Measurements from ENCODE around the gene NINL.

NINL gene

DNA sequence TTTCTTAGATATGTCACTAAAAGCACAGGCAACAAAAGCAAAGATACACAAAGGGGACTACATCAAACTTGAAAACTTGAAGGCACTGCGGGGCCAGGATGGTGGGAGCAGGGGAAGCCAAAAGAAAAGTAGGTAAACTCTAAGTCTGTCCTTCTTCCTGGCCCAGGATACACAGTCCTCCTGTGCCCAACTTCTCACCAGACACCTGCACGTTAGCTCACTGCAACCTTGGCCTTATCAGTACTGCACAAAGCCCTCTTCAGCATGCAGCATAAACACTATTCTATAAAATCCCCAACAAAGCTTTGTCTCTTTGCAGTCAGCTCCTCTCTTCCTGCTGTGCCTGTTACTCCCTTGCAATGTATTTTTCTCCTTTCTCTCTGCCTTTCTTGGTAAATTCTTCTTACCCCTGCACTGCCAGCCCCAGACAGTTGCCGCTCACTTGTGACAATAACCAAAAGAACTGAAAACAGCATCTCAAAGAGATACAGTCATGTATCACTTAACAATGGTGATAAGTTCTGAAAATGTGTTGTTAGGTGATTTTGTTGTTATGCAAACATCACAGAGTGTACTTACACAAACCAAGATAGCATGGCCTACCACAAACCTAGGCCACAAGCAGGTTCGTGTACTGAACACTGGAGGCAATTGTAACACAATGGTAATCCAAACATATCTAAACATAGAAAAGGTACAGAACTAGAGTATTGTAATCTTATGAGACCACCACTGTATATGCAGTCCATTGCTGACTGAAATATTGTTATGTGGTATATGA, 51.2 kb downstream of the NINL start:
- DNase-seq (ENCODE audit: low spot score) = no peak

DNA sequence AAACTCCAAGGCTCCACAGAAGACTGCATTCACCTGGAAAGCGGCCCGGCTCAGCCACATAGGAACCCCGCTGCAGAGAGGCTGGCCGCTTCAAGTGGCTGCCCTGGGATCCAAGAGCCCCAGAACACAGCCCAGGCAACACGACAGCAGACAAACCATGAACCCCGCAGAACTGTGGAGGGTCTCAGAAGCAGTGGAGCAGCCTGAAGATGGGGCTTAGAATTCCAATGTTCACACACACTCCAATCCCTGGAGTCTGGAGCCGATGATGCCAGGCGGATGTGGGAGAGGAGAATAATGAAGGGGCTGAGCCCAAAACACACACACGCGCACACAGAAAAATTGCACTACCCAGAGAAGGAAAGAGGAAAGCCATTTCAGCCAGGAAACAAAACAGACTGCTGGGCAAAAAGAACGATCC, 52.4 kb downstream of the NINL start:
- DNase-seq (ENCODE audit: low spot score) = no peak

DNA sequence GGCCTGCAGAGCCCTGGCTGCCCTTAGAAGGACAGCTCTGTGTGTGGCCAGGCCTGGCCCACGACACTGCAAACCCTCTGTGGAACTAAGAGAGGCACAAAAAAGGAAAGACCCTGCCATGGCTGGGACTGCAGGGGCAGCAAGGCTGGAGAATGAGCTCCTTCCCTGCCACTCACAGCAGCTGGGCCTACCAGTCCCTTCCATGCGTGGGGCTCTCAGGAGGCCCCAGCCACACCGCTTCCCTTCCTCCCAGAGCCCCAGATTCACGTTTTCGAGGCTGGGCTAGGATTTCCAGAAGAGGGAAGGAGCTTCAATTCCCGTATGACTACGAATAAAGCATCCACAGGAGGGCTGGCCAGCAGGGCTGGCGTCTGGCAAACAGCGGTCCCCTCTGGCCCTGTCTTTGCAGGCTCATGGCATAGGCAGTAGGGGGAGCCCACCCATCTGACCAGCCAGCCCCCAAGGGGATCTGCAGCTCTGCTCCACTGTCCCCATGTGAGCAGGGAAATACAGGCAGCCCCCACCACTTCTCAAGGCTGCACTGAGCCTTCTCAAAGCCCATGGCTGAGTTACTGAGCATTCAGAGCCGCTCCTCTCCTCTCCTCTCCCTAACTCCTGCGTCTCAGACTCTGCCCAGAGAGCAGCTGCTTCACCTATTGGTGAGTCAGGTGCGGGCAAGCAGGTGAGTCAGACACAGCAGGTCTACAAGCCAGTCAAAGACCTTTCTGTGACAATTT, 53.1 kb downstream of the NINL start:
- peak; percentile 81 for DNase-seq (ENCODE audit: low spot score)

DNA sequence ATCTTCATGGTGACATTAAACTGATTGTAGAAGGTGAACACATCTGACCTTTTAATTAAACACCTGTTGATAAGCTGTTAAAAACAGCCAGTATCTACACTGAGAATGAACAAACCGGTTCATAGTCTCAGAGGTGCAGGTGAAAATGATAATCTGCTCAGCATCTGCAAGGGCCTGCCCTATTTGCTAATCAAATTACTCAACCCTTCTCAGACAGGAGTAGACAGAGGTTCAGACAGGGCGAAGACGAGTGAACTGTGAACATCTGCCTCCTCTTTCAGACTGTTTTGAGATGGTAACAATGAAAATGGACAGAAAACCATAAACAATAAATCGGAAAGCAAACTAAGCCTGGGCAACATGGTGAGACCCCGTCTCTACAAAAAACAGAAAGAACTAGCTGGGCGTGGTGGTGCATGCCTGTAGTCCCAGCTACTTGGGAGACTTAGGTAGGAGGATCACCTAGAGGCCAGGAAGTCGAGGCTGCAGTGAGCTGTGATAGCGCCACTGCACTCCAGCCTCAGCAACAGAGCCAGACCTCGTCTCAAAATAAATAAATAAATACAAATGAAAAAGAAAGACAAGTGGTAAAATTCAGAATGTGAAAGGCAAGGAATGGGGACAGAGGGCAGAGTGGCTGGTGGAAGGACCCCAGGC, 55.9 kb downstream of the NINL start:
- peak; percentile 64 for DNase-seq (ENCODE audit: low spot score)

DNA sequence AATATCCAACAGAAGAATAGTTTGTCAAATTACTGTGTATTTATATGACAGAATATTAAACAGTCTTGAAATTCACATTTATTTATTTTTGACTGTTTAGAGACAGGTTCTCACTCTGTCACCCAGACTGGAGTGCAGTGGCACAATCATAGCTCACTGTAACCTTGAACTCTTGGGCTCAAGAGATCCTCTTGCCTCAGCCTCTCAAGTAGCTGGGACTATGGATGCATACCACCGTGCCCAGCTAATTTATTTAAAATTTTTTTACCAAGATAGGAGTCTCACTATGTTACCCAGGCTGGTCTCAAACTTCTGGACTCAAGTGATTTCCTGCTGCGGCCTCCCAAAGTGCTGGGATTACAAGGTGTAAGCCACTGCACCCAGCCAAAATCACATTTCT, 57.4 kb downstream of the NINL start:
- DNase-seq (ENCODE audit: low spot score) = no peak

DNA sequence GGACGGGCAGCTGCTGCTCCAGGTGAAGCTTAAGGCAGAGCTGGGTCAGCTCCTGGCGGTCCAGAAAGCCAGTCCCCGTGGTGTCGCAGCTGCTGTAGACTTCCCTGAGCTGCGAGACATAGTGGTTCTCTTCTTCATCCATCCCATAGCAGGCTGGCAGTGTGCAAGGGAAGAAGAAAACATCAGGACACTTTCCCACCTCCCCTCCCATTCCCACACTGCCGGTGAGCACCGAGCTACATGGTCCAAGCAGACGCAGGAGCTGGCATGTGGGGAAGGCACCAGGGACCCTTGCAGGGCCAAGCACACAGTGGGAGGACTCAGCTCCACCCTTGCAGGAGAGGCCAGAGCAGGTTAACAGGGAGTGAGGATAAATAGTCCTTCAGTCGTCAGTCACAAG, 58.9 kb downstream of the NINL start:
- no peak for DNase-seq (ENCODE audit: low spot score)

DNA sequence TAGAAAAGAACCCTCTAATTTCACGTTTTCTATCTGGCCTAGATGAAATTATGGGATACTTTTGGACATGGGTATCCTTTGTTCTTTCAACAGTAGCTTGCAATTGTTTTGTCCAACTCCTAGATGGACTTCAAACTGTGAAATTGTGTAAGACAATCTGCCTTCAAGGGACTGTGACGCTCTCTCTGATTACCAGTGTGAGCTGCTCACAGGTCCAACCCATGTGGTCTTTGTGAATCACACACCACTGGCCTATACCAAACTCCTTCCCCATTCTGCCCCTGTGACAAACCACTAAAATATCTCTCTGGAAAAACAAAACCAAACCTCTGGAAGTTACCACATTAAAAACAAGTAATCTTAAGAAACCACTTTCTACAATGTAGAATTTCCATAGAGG, 59.5 kb downstream of the NINL start:
- DNase-seq (ENCODE audit: low spot score) = no peak

DNA sequence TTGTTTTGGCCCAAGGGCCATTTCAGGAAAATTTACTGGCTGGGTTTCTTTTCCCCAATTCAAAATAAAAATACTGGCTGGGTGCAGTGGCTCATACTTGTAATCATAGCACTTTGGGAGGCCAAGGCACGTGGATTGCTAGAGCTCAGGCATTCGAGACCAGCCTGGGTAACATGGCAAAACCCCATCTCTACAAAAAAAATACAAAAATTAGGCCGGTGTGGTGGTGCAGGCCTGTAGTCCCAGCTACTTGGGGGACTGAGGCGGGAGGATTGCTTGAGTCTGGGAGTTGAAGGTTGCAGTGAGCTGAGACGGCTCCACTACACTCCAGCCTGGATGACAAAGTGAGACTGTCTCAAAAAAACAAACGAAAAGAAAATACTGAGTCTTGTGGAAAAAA, 60.0 kb downstream of the NINL start:
- no peak for DNase-seq (ENCODE audit: low spot score)

DNA sequence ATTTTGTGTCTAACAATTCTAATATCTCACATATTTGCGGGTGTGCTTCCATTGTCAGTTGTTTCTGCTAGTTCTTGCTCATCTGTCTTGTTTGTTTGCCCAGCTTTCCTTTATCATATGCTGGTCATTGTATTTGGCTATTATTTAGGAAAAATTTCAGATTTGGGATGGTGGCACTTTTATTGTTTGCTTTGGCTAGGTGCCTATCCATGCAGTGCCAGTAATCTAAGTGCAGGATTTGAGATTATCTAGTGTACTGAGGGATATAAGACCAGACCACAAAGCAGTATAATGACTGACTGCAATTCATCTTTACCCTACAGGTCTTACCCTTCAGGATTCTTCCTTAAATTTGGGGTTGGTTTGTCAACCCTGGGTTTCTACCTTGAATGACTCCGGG, 63.9 kb downstream of the NINL start:
- no peak for DNase-seq (ENCODE audit: low spot score)

DNA sequence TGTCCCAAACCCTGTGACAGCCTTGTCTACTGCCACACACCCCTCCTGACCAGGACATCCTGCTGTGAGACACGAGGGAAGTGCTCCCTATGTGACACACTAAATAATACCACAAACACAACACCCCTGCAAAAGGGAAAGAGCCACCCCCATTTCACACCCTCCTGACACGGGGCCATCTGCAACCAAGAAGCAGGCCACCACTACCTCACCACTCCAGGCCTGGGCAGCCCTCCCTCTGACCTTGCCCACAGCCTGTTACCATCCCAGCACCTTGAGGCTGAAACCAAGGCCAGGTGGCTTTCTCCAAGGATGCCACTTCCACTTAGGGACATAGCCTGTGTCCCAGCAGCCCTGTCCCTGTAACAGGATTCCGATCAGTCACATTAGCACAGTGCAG, 68.2 kb downstream of the NINL start:
- DNase-seq (ENCODE audit: low spot score) = no peak

DNA sequence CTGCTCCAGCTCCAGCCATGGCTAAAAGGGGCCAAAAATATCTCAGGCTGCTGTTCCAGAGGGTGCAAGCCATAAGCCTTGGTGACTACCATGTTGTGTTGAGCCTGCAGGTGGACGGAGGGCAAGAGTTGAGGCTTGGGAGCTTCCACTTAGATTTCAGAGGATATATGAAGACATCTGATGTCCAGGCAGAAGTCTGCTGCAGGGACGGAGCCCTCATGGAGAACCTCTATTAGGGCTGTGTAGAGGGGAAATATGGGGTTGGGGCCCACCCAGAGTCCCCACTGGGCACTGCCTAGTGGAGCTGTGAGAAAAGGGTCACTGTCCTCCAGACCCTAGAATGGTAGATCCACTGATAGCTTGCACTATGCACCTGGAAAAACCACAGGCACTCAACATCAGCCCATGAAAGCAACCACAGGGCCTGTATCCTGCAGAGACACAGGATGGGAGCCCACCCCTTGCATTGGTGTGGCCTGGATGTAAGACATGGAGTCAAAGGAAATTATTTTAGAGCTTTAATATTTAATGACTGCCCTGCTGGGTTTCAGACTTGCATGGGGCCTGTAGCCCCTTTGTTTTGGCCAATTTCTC, 70.5 kb downstream of the NINL start:
- no peak for DNase-seq (ENCODE audit: low spot score)

DNA sequence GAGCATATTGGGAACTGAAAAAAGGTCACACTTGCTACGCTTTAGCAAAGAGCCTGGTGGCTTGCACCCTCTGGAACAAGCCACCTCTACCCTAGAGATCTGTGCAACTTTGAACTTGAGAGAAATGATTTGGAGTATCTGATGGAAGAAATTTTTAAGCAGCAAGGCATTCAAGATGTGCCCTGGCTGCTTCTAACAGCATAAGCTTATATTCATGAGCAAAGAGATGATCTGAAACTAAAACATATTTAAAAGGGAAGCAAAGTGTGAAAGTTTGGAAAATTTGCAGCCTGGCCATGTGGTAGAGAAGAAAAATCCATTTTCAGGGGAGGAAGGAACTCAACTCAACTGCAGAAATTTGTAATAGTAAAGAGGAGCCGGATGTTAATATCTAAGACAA, 71.1 kb downstream of the NINL start:
- DNase-seq (ENCODE audit: low spot score) = no peak

DNA sequence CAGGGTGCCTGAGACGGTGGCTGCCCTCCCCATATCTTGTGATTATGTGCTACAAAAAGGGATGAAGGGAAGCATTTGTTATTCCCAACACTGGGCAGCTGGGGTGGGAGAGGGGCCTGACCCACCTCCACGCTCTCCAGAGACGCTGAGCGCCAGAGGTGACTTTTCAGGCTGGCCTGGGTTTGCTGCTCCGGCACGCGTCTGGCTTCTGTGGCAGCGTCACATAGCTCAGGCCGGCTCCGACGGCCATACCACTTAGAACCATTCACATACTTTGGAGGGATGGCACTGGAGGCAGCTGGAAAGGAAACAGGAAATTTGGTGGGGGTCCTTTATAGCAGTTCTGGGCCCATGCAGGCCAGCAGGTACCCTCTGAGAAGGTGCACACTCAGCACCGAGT, 72.6 kb downstream of the NINL start:
- no peak for DNase-seq (ENCODE audit: low spot score)

DNA sequence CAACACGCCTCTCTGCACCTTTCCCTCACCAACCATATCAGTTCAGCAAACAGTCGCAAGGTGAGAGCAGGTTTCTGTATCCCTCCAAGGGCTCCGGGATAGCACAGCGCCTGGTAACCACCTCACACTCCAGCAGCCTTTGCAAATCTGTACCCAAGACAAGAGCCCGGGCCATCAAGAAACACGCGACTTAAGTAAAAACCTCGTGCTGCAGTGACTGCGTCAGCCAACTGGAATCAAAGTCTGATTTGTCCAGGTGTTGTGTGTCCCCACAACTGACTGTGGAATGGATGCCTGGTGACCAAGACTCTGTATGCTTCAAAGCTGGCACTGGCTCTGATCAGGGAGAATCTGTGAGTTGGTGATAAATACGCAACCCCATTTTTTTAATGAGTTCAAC, 74.1 kb downstream of the NINL start:
- DNase-seq (ENCODE audit: low spot score) = no peak

DNA sequence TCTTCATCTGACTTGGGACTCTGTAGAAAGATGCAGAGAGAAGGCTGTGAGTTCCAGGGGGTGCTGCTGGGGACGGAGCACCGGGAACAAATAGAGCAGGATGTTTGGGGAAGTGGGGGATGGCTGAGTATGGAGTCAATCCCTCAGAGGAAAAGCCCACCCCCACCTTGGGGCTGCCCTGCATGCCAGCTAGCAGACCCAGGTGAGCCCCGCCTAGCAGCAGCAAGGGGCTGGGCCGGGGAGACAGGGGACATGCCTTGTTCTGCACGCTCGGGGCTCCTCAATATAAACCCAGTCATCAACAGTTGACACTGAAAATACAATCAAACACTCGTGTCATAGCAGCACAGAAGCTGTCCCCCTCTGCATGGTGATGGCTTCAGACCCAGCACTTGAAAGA, 74.6 kb downstream of the NINL start:
- no peak for DNase-seq (ENCODE audit: low spot score)

DNA sequence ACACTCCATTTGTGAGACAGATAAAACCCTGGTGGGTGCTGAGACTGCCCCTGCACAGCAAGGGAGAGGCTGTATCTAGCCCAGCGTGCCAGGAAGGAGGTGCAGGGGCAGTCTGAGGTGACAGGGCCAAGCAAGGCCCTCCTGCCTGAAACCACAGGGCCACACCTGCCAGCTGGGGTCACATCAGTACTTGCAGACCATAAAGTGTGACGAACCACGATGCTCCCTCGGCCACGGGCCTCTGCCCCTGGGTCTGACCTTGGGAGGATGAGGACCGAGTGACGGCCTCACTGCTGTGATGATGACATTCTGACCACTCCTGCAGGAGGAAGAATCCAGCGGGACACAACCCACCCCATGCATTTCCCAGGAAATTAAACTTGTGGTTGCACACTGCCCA, 75.1 kb downstream of the NINL start:
- no peak for DNase-seq (ENCODE audit: low spot score)

DNA sequence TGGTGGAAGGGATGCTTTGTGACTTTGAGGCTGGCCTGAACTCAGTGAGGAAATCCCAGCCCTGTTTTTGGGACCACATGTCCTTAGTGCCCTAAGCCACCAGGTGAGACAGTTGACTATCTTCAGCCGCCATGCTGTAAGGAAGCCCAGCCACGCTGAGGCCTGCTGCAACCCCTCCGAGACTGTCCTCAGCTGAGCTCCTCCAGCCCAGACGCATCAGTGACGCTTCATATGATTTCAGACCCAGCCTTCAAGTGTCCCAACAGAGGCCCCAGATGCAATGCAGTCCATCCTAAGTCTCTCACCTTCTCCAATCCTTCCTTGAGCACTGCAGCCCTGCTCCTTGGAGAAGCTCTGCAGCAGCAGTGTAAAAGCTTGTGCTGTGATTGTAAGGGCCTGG, 76.2 kb downstream of the NINL start:
- DNase-seq (ENCODE audit: low spot score) = no peak

DNA sequence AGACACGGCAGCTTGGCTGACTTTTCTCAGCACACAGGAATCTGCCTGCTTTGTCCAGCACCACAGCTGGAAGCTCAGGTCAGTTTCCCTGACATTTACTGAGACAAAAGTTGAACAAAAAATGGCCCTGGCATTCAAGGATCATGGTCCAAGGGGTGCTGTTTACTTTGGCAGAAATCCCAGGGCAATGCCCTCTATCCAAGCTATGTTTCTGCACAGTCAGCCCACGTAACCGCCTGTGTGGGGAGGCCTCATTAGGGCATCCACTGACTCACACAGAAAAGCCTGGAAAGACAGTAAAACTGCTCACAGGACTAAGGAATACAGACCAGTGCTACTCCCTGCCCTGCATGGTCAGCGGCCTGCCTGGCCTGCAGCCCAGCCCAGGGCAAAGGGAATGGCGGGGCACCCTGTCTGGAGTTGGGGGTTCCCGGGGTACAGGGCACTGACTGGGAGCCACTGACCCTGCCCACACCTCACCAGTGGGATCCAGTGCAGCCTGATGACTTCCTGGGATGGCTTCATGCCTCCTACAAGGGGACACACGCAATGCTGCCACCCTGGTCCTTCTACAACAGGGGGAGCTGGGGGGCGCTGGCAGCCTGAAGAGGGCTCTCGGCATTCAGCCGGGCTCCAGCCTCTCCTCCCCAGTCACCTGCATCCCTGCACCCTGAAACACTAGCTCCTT, 77.1 kb downstream of the NINL start:
- no peak for DNase-seq (ENCODE audit: low spot score)

DNA sequence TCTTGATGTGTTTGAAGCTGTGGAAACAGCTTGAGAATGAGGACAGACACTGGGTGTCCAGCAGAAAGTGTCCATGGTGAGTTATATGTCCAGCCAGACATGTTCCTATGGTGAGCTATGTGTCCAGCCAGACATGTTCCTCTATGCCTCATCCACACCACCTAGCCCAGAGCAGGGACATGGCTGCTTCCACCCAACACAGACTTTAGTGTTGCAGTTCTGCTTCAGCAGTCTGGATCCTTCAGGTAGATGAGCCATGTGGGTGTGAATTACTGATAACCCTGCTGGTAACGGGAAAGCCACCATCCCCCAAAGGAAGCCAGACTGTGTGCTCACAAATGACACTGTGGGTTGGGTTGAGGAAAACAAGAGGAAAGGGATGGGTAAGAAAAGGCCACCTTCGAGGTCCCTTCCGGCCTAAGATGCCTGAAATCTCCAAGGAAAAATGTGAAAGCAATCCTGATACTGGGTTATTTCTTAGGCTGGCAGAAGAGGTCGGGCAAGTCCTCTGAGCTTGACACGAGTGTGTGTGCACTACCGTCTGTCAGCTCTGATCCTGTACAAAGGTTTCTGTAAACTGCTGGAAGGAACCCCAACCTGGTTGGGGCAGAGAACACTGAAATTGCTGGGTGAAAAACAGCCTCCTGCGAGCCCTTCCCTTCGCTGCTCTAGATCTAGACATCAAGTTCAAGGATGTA, 77.8 kb downstream of the NINL start:
- no peak for DNase-seq (ENCODE audit: low spot score)

DNA sequence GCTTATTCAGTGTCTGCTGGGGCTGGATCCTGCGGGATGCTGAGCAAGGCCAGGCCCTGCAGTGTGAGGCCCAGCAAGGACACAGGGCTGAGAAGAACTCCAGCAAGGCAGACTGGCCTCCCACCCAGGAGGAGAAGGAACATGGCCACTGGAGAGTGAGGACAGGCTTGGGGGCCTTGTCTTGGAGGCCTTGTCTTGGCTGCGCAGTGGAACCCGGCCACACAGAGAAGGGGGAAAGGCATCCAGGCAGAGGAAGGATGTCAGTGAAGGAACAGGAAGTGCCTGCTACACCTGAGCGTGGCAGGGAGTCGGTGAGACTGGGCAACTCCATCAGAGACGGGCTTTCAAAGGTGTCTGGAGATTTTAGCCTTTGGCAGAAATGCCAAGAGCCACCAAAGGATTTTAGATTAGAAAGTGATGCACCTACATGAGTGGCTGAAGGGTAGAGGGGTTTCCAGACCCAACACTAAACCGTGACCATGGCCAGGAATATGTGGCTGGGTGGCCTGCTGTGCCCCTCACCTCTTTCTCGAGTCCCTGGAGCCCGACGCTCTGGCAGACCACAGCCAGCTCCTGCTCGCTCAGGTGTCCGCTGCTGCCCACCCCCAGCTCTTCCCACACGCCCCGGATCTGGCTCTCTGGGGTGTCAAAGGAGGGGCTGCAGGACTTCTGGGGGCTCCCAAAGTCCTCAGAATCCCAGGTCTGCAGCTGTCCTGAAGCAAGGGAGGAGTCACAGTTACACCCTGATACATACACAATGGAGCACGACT, 80.8 kb downstream of the NINL start:
- no peak for DNase-seq (ENCODE audit: low spot score)

Data from SK-N-DZ (cell line).